Upper lobe of right lung (tissue), 1 donor: ENCODE results near the gene CDC42EP4. TPM values are rescaled to one million over a fixed set of nuclear protein-coding genes. Genes with fewer than 3 reads are reported as not detected.
A peak's percentile ranks its signal among the peaks of the same experiment; 100 is the strongest.

Source experiments
- ATAC-seq: fragments of 200-7000 bp; cut with Tn5 transposase; one replicate; pipeline ENCODE4 v1.9.1; 2020; ENCODE audit warnings: mild to moderate bottlenecking, moderate library complexity
- DNase-seq: peaks from one replicate; pipeline ENCODE4 v3.0.0-alpha.2; 2020
- H3K27ac ChIP-seq: fragments of 200-600 bp; one replicate; pipeline ENCODE4 v1.8.0; 2022
- H3K27me3 ChIP-seq: fragments of 200-600 bp; one replicate; pipeline ENCODE4 v1.8.0; 2022; ENCODE audit warnings: mild to moderate bottlenecking
- H3K36me3 ChIP-seq: fragments of 200-600 bp; one replicate; pipeline ENCODE4 v1.8.0; 2022
- H3K4me1 ChIP-seq: fragments of 200-600 bp; one replicate; pipeline ENCODE4 v1.8.0; 2022
- H3K4me3 ChIP-seq: fragments of 200-600 bp; one replicate; pipeline ENCODE4 v1.8.0; 2022; ENCODE audit warnings: mild to moderate bottlenecking
- H3K9me3 ChIP-seq: fragments of 200-600 bp; one replicate; pipeline ENCODE4 v1.8.0; 2022
- intact Hi-C: fragments of 100-400 bp; cut with DNase I; formaldehyde crosslinking; loops from one replicate; pipeline ENCODE4 v1.11.0; 2022
- total RNA-seq: library from RNA; stranded (reverse); fragmentation: NEBNext Ultra II Directional; extraction: Animal tissue kit (Norgen Biotek cat#: 25700); gene quantifications from one replicate; pipeline ENCODE4 v1.2.1, GENCODE V29; 2021
- TF ChIP-seq, protein P1 (sequence below): fragments of 200-600 bp; IDR thresholded peaks from one replicate; pipeline ENCODE4 v1.8.0; 2022; ENCODE audit warnings: antibody characterized with exemption
- donor health status: DM: no; HTN: yes; CAD: no; lungs with severe emphysema.

Gene CDC42EP4
- total RNA-seq, 1 donor from 2014 or later, result 59.0 TPM

DNA sequence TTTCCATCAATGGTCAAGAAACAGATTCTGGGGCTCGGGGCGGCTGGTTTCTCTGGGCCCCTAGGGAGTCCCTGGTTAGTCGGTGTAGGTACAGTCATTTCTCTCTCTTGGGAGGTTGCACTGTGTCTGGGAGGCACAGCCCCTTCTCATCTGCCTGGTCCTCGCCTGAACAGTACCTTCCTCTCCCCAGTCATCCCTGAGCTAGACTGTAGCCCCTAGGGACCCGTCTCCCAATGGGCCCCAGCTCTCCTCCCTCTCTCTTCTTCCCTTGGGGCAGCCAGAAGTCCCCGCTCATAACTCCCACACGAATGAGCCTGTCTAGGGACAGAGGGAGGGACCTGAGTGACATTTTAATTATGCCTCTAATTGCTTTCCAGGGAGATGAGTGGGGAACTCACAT lies 29.9 kb downstream of the CDC42EP4 start:
- Histone ChIP-seq H3K9me3 (no peaks in the 10 kb centered on the region), H3K4me1 (peaks cover 17% of the 10 kb centered on the region), H3K36me3 (peaks cover 35% of the 10 kb centered on the region), H3K4me3 (no peak overlapping the region), H3K27ac (no peak overlapping the region), H3K27me3 (no peaks in the 10 kb centered on the region)
- no peak for DNase-seq
- intact Hi-C loops, result no loop called here
- no peak for ATAC-seq
- TF ChIP-seq, protein P1, sequence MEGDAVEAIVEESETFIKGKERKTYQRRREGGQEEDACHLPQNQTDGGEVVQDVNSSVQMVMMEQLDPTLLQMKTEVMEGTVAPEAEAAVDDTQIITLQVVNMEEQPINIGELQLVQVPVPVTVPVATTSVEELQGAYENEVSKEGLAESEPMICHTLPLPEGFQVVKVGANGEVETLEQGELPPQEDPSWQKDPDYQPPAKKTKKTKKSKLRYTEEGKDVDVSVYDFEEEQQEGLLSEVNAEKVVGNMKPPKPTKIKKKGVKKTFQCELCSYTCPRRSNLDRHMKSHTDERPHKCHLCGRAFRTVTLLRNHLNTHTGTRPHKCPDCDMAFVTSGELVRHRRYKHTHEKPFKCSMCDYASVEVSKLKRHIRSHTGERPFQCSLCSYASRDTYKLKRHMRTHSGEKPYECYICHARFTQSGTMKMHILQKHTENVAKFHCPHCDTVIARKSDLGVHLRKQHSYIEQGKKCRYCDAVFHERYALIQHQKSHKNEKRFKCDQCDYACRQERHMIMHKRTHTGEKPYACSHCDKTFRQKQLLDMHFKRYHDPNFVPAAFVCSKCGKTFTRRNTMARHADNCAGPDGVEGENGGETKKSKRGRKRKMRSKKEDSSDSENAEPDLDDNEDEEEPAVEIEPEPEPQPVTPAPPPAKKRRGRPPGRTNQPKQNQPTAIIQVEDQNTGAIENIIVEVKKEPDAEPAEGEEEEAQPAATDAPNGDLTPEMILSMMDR, result no peak

GRCh38 chr17:73280191-73280590 lies 31.6 kb downstream of the CDC42EP4 start:
- ATAC-seq (no peak), DNase-seq (no peak)
- TF ChIP-seq, protein P1, result no peak
- Histone ChIP-seq H3K27me3 (no peaks in the 10 kb centered on the region), H3K4me1 (peaks cover 17% of the 10 kb centered on the region), H3K27ac (no peak overlapping the region), H3K36me3 (peaks cover 22% of the 10 kb centered on the region), H3K4me3 (no peak overlapping the region), H3K9me3 (no peaks in the 10 kb centered on the region)
- intact Hi-C loops, result no loop called here

- intact Hi-C loops, result no loop called here
Measured at GRCh38 chr17:73279704-73280103, 32.1 kb downstream of the CDC42EP4 start.

DNA sequence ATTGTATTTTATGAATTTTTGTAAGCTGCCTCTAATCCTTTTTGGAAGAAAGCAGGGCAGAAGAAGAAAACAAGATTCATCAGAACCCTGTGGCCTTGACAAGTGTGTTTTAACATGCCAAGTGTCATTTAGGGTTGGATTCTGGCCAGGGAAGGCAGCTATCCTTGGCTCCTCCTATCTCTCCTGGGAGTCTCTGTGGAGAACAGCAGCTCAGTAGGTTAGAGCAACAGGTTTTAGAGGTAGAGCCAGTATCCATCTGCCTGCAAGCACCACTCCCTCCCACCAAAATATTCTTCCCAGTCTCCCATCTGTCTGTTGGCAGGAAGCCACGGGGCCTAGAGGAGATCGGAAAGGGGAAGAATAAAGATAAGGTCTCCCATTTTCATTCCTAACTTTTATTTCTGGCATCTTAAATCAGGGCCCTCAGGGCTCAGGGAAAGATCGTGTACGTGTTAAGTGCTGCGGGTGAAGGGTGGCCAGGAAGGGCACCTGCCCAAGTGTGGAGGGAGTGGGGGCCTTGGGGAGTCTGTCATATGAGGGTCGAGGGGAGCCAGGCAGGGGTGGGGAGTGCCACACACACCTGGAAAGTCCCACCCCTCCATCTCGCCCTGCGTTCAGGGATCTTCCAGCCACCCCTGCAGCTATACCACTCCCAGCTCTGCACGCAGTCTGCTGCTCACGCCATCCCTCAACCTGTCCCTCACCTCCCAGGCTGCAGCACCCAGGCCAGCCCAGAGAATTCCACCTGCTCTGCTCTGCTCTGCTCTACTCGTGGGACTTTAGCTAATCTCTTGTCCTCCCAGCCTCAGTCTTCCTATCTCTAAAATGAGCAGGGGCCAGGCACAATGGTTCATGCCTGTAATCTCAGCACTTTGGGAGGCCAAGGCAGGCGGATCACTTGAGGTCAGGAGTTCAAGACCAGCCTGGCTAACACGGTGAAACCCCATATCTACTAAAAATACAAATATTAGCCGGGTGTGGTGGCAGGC lies 33.0 kb downstream of the CDC42EP4 start:
- Histone ChIP-seq H3K36me3 (peaks cover 8% of the 10 kb centered on the region), H3K9me3 (no peaks in the 10 kb centered on the region), H3K27ac (peak overlapping the region; percentile 8), H3K4me1 (peaks cover 17% of the 10 kb centered on the region), H3K27me3 (no peaks in the 10 kb centered on the region), H3K4me3 (no peak overlapping the region)
- ATAC-seq (peak; percentile 27), DNase-seq (no peak)
- intact Hi-C loops, result no loop called here
- TF ChIP-seq, protein P1, result no peak

More at GRCh38 chr17:73279704-73280103, 32.1 kb downstream of the CDC42EP4 start:
- Histone ChIP-seq H3K36me3 (peaks cover 17% of the 10 kb centered on the region), H3K27me3 (no peaks in the 10 kb centered on the region), H3K4me1 (peaks cover 17% of the 10 kb centered on the region), H3K4me3 (no peak overlapping the region), H3K27ac (no peak overlapping the region), H3K9me3 (no peaks in the 10 kb centered on the region)
- TF ChIP-seq, protein P1, result no peak
- ATAC-seq (peak; percentile 7), DNase-seq (no peak)

DNA sequence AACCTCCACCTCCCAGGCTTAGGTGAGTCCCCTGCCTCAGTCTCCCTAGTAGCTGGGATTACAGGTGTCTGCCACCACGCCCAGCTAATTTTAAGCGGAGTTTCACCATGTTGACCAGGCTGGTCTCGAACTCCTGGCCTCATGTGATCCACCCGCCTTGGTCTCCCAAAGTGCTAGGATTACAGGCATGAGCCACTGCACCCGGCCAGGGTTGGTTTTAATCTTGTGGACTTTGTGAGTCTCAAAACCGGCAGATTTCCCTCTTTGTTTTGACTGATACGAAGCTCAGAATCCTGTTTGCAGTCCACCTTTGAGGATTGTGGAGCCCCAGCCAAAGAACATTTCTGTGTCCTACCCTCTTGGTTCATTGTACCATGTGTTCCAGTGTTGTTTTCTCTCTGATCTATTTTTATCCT lies 33.7 kb downstream of the CDC42EP4 start:
- H3K4me1 ChIP-seq, result peaks cover 17% of the 10 kb centered on the region
- TF ChIP-seq, protein P1, result no peak
- H3K27me3 ChIP-seq, result no peaks in the 10 kb centered on the region
- H3K36me3 ChIP-seq, result peaks cover 3% of the 10 kb centered on the region
- H3K4me3 ChIP-seq, result no peak overlapping the region
- DNase-seq (no peak), ATAC-seq (peak; percentile 6)
- H3K27ac ChIP-seq, result no peak overlapping the region
- no peaks in the 10 kb centered on the region for H3K9me3 ChIP-seq
- intact Hi-C loops, result no loop called here
